IPS-20b (cell line): ENCODE measurements around the gene DIP2B.

Experiments
- H3K27ac ChIP-seq: one replicate; pipeline ENCODE4 v1.5.1; 2013; ENCODE audit warnings: low read length
- H3K27me3 ChIP-seq: 2 replicates; pipeline ENCODE4 v1.6.1; 2013; ENCODE audit warnings: mild to moderate bottlenecking, low read length, inconsistent platforms; ENCODE audit not compliant: insufficient read depth
- H3K36me3 ChIP-seq: 2 replicates; pipeline ENCODE4 v1.6.1; 2013; ENCODE audit warnings: low read depth, mild to moderate bottlenecking, inconsistent platforms, low read length, moderate library complexity; ENCODE audit not compliant: insufficient read depth
- H3K4me1 ChIP-seq: 2 replicates; pipeline ENCODE4 v1.6.1; 2013; ENCODE audit warnings: mild to moderate bottlenecking, control low read depth, inconsistent platforms, low read length, moderate library complexity; ENCODE audit not compliant: insufficient read depth
- H3K4me3 ChIP-seq: 2 replicates; pipeline ENCODE4 v1.5.1; 2013; ENCODE audit warnings: mild to moderate bottlenecking, low read length, inconsistent platforms
- H3K9ac ChIP-seq: 2 replicates; pipeline ENCODE4 v1.6.1; 2013; ENCODE audit warnings: low read depth, mild to moderate bottlenecking, inconsistent platforms, low read length, moderate library complexity
- H3K9me3 ChIP-seq: 2 replicates; pipeline ENCODE4 v1.6.1; 2013; ENCODE audit warnings: mild to moderate bottlenecking, low read depth, low read length, inconsistent platforms; ENCODE audit not compliant: insufficient read depth

DIP2B gene

GRCh38 chr12:50728841-50729240, 224.1 kb downstream of the DIP2B start:
- no peak overlapping the region for H3K4me3 ChIP-seq
- peaks cover 89% of the 10 kb centered on the region for H3K36me3 ChIP-seq
- H3K9me3 ChIP-seq = no peaks in the 10 kb centered on the region

DNA sequence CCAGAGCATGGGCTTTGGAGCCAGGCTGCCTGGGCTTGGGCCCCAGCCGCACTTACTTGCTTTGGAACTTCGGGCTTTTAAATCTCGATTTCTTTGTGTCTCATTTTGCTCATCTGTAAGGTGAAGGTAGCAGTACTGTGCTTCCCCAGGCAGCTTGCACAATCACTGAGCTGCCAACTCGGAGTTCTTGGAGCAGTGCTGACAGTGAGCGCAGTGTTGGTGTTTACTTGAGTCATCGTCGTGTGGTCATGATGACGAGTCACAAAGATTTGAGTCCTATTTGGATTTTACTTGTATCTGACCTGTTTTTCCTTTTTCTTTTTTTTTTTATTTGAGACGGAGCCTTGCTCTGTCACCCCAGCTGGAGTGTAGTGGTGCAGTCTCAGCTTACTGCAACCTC, 227.8 kb downstream of the DIP2B start:
- peaks cover 80% of the 10 kb centered on the region for H3K36me3 ChIP-seq

More at GRCh38 chr12:50728841-50729240, 224.1 kb downstream of the DIP2B start:
- Histone ChIP-seq H3K9ac (no peak overlapping the region), H3K27ac (no peak overlapping the region), H3K27me3 (no peaks in the 10 kb centered on the region), H3K4me1 (no peaks in the 10 kb centered on the region)

DNA sequence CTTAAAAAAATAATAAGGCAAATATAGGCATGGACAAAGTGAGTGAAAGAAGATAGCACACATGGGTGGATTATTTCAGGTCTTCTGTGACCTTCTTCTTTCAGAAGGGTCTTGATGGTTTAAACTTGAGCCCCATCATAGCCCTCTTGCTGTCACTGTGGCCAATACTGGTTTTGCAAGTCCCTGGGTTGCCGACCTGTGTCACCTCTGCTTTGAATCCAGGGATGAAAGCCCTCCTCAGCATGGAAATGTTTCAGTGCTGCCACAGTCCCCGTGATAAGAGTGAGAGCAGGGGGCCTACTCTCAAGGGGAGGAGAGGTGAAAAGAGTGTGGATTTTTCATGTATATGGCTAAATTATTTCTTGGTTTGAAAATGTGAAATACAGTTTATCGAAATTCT, 228.9 kb downstream of the DIP2B start:
- Histone ChIP-seq H3K27me3 (no peaks in the 10 kb centered on the region), H3K36me3 (peaks cover 71% of the 10 kb centered on the region), H3K4me3 (no peak overlapping the region), H3K4me1 (no peaks in the 10 kb centered on the region), H3K9ac (no peak overlapping the region), H3K9me3 (no peaks in the 10 kb centered on the region), H3K27ac (no peak overlapping the region)

More for the DNA sequence above, 227.8 kb downstream of the DIP2B start:
- Histone ChIP-seq H3K4me3 (no peak overlapping the region), H3K4me1 (no peaks in the 10 kb centered on the region), H3K9me3 (no peaks in the 10 kb centered on the region), H3K27me3 (no peaks in the 10 kb centered on the region), H3K27ac (no peak overlapping the region), H3K9ac (no peak overlapping the region)

DNA sequence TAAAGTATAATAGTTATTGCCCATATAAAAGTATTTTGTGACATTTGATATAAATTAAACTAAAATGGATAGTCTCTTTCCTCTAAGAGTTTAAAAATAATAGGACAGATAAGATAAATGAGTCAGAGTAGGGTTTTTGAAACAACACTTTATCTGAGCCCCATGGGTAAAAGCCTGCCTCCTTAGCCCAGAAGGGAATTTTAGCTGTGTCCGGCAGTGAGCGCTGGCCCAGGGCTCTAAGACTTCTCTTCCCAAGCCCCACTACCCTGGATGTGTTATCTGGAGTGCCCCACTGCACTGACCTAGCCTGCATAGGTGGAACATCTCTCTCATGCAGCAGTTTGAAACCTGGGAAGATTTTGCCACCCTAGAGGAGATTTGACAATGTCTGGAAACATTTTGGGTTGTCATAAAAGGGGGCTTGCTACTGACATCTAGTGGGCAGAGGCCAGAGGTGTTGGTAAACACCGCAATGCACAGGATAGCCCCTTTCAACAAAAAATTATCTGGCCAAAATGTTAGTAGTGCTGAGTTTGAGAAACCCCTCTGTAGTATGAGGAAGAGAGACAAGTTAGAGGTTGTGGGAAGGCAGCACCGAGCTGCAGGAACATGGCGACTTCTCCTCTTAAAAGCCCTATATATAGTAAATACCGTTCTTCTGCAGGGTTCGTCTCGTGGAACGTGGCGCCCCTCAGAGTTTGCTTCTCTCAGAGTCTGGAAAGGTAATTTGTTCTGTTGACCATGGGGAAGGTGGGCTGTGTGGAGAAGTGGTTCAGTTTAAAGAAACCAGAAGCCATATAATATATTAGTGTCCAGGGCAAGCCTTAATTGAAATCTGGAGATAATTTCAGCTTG, 229.9 kb downstream of the DIP2B start:
- Histone ChIP-seq H3K4me3 (no peak overlapping the region), H3K36me3 (peaks cover 71% of the 10 kb centered on the region), H3K9me3 (no peaks in the 10 kb centered on the region), H3K9ac (no peak overlapping the region), H3K27me3 (no peaks in the 10 kb centered on the region), H3K4me1 (no peaks in the 10 kb centered on the region), H3K27ac (no peak overlapping the region)

GRCh38 chr12:50739611-50740010, 234.8 kb downstream of the DIP2B start:
- Histone ChIP-seq H3K4me1 (no peaks in the 10 kb centered on the region), H3K36me3 (peaks cover 74% of the 10 kb centered on the region), H3K27me3 (no peaks in the 10 kb centered on the region), H3K9ac (no peak overlapping the region), H3K4me3 (no peak overlapping the region), H3K9me3 (no peaks in the 10 kb centered on the region), H3K27ac (no peak overlapping the region)

DNA sequence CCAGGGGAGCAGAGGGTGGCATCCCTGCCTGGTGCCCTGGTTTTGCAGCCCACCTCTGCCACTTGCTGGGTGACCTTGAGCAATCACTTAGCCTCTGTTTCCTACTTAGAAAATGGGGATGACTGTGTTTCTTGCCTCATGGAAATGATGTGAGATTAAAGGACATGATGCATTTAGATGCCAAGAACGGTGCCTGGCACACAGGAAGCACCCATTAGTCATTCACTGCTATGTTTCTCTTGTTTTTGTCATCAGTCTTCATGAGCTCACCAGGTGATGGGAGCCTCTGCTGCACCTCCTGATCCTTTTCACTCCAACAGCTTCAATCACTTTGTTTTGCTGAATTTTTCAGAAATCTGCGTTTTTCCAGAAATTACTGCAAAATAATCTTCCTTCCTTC, 235.5 kb downstream of the DIP2B start:
- Histone ChIP-seq H3K27me3 (no peaks in the 10 kb centered on the region), H3K4me3 (no peak overlapping the region), H3K4me1 (no peaks in the 10 kb centered on the region), H3K9me3 (no peaks in the 10 kb centered on the region), H3K36me3 (peaks cover 76% of the 10 kb centered on the region), H3K27ac (no peak overlapping the region), H3K9ac (no peak overlapping the region)

DNA sequence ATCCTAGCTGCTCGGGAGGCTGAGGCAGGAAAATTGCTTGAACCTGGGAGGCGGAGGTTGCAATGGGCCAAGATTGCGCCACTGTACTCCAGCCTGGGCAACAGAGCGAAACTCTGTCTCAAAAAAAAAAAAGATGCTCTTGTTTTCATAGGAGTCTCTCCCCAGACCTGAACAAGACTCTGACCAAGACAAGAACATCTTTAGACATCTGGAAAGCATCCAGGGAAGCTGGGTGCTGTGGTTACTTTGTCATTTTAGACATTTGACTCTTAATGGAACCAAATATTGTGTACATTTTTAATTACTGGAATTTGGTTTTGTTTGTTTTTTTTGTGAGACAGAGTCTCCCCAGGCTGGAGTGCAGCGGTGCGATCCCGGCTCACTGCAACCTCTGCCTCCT, 238.0 kb downstream of the DIP2B start:
- Histone ChIP-seq H3K27ac (no peak overlapping the region), H3K36me3 (peaks cover 77% of the 10 kb centered on the region), H3K4me1 (no peaks in the 10 kb centered on the region), H3K4me3 (no peak overlapping the region), H3K9me3 (no peaks in the 10 kb centered on the region), H3K9ac (no peak overlapping the region), H3K27me3 (no peaks in the 10 kb centered on the region)

DNA sequence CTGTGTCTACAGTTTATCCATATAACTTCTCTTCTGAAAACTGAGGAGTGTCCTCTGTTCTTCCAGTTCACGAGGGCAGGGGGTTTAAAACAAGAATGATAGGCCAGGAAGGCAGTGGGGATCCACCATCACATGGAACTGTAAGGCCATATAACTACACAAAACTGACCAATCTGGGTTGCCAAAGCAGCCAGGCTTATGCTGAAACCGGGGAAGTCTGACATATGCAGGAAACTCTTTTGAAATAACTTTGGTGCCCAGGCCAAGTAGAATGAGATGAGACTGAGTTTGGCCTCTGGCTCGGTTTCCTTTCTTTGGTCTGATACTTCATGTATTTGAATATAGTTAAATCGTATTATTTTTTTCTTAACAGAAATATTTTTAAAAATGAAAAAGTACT, 241.1 kb downstream of the DIP2B start:
- Histone ChIP-seq H3K27ac (no peak overlapping the region), H3K27me3 (no peaks in the 10 kb centered on the region), H3K9ac (no peak overlapping the region), H3K4me1 (no peaks in the 10 kb centered on the region), H3K9me3 (no peaks in the 10 kb centered on the region), H3K4me3 (no peak overlapping the region), H3K36me3 (peaks cover 55% of the 10 kb centered on the region)

DNA sequence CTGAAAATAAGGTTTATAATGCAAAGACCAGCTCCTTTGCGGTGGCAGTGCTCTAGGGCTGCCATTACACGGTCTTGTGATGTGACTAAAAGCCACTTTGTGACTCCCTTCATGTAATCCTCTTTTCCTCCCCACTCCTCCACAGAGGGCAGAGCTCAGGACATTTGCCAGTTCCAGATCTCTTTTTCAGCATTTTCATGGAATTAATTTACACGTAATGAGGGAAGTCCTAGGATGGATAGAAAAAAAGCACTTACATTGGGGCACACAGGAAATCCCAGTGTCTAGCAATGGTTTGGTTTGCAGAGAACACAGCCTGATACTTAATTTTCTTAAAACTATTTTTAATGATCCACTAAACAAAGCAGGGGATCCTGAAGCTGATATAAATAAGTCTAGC, 241.6 kb downstream of the DIP2B start:
- H3K27me3 ChIP-seq = no peaks in the 10 kb centered on the region
- H3K4me3 ChIP-seq = no peak overlapping the region
- H3K4me1 ChIP-seq = no peaks in the 10 kb centered on the region
- no peaks in the 10 kb centered on the region for H3K9me3 ChIP-seq
- H3K9ac ChIP-seq = no peak overlapping the region
- H3K27ac ChIP-seq = no peak overlapping the region
- H3K36me3 ChIP-seq = peaks cover 50% of the 10 kb centered on the region

- H3K36me3 ChIP-seq = peaks cover 37% of the 10 kb centered on the region
Measured at GRCh38 chr12:50747817-50748216, 243.0 kb downstream of the DIP2B start.

DNA sequence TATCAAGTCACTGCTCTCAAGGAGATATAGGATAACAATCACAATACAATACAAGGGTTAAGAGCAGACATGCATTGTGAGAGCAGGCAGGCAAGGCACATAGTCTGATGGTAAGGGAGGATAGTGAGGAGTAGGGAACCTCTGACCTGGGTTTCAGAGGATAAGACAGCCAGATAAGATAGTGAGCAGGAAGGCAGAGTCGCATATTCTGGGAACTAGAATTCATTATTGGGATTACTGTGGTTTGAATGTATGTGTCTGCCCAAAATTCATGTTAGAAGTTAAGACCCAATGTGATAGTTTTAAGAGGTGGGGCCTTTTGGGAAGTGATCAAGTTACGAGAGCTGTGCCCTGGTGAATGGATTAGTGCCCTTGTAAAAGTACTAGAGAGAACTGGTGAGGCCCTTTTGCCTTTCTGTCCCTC, 244.7 kb downstream of the DIP2B start:
- Histone ChIP-seq H3K27ac (no peak overlapping the region), H3K9ac (no peak overlapping the region), H3K4me1 (no peaks in the 10 kb centered on the region), H3K36me3 (peaks cover 28% of the 10 kb centered on the region), H3K9me3 (no peaks in the 10 kb centered on the region), H3K4me3 (no peak overlapping the region), H3K27me3 (no peaks in the 10 kb centered on the region)

More at GRCh38 chr12:50747817-50748216, 243.0 kb downstream of the DIP2B start:
- Histone ChIP-seq H3K27ac (no peak overlapping the region), H3K4me3 (no peak overlapping the region), H3K9ac (no peak overlapping the region), H3K27me3 (no peaks in the 10 kb centered on the region), H3K4me1 (no peaks in the 10 kb centered on the region), H3K9me3 (no peaks in the 10 kb centered on the region)

- Histone ChIP-seq H3K9ac (no peak overlapping the region), H3K4me1 (no peaks in the 10 kb centered on the region)
Measured at GRCh38 chr12:50750366-50750765, 245.6 kb downstream of the DIP2B start.

More at GRCh38 chr12:50750366-50750765, 245.6 kb downstream of the DIP2B start:
- H3K36me3 ChIP-seq = peaks cover 19% of the 10 kb centered on the region
- no peaks in the 10 kb centered on the region for H3K27me3 ChIP-seq
- no peak overlapping the region for H3K27ac ChIP-seq
- no peaks in the 10 kb centered on the region for H3K9me3 ChIP-seq
- no peak overlapping the region for H3K4me3 ChIP-seq
